Endothelial cell (in vitro differentiated cells): Measurements from ENCODE around the gene PRADC1. TPM values are rescaled to one million over a fixed set of nuclear protein-coding genes. Genes with fewer than 3 reads are reported as not detected.

Source experiments
- DNase-seq: peaks from one replicate; pipeline ENCODE4 v3.0.0; 2021; ENCODE audit warnings: low spot score
- H3K27ac Mint-ChIP-seq: one replicate; pipeline ENCODE4 v1.8.0; 2021; ENCODE audit warnings: mixed read lengths, inconsistent platforms; ENCODE audit not compliant: unreplicated experiment
- H3K27me3 Mint-ChIP-seq: one replicate; pipeline ENCODE4 v1.8.0; 2021; ENCODE audit warnings: mild to moderate bottlenecking, moderate library complexity, mixed read lengths, inconsistent platforms; ENCODE audit not compliant: unreplicated experiment
- H3K36me3 Mint-ChIP-seq: one replicate; pipeline ENCODE4 v1.8.0; 2021; ENCODE audit warnings: mild to moderate bottlenecking, low read depth, mixed read lengths, inconsistent platforms; ENCODE audit not compliant: unreplicated experiment
- H3K4me1 Mint-ChIP-seq: one replicate; pipeline ENCODE4 v1.8.0; 2021; ENCODE audit warnings: mild to moderate bottlenecking, mixed read lengths, inconsistent platforms; ENCODE audit not compliant: unreplicated experiment
- H3K4me3 Mint-ChIP-seq: one replicate; pipeline ENCODE4 v1.8.0; 2021; ENCODE audit warnings: mild to moderate bottlenecking, mixed read lengths, inconsistent platforms; ENCODE audit not compliant: unreplicated experiment
- H3K9me3 Mint-ChIP-seq: one replicate; pipeline ENCODE4 v1.8.0; 2021; ENCODE audit warnings: mixed read lengths, inconsistent platforms; ENCODE audit not compliant: unreplicated experiment
- CTCF ChIP-seq: fragments of 200-600 bp; sonication (generic); IDR thresholded peaks from one replicate; pipeline ENCODE4 v1.5.0; 2021; ENCODE audit warnings: antibody characterized with exemption; ENCODE audit not compliant: unreplicated experiment
- long read RNA-seq: library from polyadenylated mRNA; unstranded; transcript quantifications from one replicate; pipeline ENCODE4 v2.0.0, GENCODE V29; 2020; ENCODE audit not compliant: unreplicated experiment
- total RNA-seq: library from RNA; stranded (reverse); fragmentation: NEBNext Ultra II Directional; extraction: Animal tissue kit (Norgen Biotek cat#: 25700); gene quantifications from one replicate; pipeline ENCODE4 v1.2.1, GENCODE V29; 2021; ENCODE audit not compliant: unreplicated experiment

Gene PRADC1
- 24.1 TPM for total RNA-seq
- long read RNA-seq, transcript PRADC1-201 (5 exons, 1,083 nt), result major isoform, 17 of 18 reads
- long read RNA-seq, partial matches to known transcripts, result 1 of 18 reads
- long read RNA-seq, other reads (novel, unspliced or antisense), result 0 of 18 reads

- peak within 1 kb of the TSS; percentile 98 for H3K4me3 Mint-ChIP-seq
- peaks cover 28% of the 10 kb centered on the region for H3K4me1 Mint-ChIP-seq
- H3K27me3 Mint-ChIP-seq, result peaks cover 19% of the 10 kb centered on the region
- no peaks in the 10 kb centered on the region for H3K9me3 Mint-ChIP-seq
- H3K27ac Mint-ChIP-seq, result peak within 1 kb of the TSS; percentile 88
- peaks cover 10% of the 10 kb centered on the region for H3K36me3 Mint-ChIP-seq
- TF ChIP-seq CTCF, result no peak
- peak; percentile 94 for DNase-seq
Observed at GRCh38 chr2:73233154-73233931, at the start of gene PRADC1. PRADC1 (minus strand) TSS chr2:73233239; CDS start chr2:73233160, 79 bp downstream.

DNA sequence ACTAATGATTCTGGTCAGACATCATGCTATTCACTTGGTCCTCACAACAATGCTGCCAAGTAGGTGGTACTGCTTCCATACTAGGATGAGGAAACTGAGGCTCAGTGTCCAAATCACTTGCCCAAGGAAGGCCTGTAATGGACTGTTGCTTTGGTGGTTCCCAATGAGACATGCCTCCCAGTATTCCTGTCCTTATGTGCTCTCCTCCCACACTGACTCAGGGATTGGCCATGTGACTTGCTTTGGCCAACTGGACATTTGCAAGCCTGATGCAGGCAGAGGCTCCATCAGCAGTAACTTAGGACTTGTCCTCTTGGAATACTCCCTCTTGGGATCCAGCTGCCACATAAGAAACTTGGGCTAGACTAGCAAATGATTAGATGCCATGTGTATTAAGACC, 48.2 kb upstream of the PRADC1 start:
- DNase-seq, result no peak
- H3K4me1 Mint-ChIP-seq, result no peaks in the 10 kb centered on the region
- H3K27me3 Mint-ChIP-seq, result peaks cover 15% of the 10 kb centered on the region
- no peaks in the 10 kb centered on the region for H3K9me3 Mint-ChIP-seq
- TF ChIP-seq CTCF, result no peak
- H3K27ac Mint-ChIP-seq, result no peak overlapping the region
- H3K4me3 Mint-ChIP-seq, result no peak overlapping the region
- H3K36me3 Mint-ChIP-seq, result no peaks in the 10 kb centered on the region

DNA sequence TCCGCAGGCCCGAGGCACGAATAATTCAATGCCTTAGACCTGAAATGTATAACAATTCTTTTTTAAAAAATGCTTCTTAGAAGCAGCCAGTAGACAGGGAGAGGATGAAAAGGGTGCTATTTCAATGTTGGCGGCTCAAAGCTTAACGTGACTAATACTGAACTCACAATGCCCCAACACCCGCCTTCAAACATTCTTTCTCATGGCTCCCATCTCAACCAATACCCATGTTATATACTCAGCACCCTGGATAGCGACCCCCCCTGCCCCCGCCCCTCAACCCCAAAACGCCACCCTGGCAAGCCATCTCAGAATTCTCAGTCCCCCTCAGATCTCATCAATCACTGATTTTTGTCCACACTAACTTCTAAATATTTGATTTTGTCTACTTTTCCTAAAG, 46.8 kb upstream of the PRADC1 start:
- Mint-ChIP-seq H3K27ac (no peak overlapping the region), H3K4me1 (no peaks in the 10 kb centered on the region), H3K9me3 (no peaks in the 10 kb centered on the region), H3K27me3 (peaks cover 8% of the 10 kb centered on the region), H3K36me3 (no peaks in the 10 kb centered on the region), H3K4me3 (no peak overlapping the region)
- no peak for DNase-seq
- no peak for TF ChIP-seq CTCF

GRCh38 chr2:73272270-73272669, 39.2 kb upstream of the PRADC1 start:
- H3K9me3 Mint-ChIP-seq, result no peaks in the 10 kb centered on the region
- no peak overlapping the region for H3K4me3 Mint-ChIP-seq
- H3K27me3 Mint-ChIP-seq, result peaks cover 30% of the 10 kb centered on the region
- TF ChIP-seq CTCF, result no peak
- DNase-seq, result no peak
- H3K27ac Mint-ChIP-seq, result no peak overlapping the region
- peaks cover 16% of the 10 kb centered on the region for H3K4me1 Mint-ChIP-seq
- peaks cover 6% of the 10 kb centered on the region for H3K36me3 Mint-ChIP-seq
